Measurements from ENCODE around the gene CD1B. TPM values are rescaled to one million over a fixed set of nuclear protein-coding genes. Genes with fewer than 3 reads are reported as not detected.

CD1B gene
- total and polyA plus RNA-seq, 7 donors, result 0.12 TPM; not detected in 6

- TF ChIP-seq, protein P1, sequence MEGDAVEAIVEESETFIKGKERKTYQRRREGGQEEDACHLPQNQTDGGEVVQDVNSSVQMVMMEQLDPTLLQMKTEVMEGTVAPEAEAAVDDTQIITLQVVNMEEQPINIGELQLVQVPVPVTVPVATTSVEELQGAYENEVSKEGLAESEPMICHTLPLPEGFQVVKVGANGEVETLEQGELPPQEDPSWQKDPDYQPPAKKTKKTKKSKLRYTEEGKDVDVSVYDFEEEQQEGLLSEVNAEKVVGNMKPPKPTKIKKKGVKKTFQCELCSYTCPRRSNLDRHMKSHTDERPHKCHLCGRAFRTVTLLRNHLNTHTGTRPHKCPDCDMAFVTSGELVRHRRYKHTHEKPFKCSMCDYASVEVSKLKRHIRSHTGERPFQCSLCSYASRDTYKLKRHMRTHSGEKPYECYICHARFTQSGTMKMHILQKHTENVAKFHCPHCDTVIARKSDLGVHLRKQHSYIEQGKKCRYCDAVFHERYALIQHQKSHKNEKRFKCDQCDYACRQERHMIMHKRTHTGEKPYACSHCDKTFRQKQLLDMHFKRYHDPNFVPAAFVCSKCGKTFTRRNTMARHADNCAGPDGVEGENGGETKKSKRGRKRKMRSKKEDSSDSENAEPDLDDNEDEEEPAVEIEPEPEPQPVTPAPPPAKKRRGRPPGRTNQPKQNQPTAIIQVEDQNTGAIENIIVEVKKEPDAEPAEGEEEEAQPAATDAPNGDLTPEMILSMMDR (IDR thresholded peaks at IDR 0.05), result no peak
- TF ChIP-seq POLR2A (IDR thresholded peaks at IDR 0.05) (no peak), EP300 (IDR thresholded peaks at IDR 0.05) (no peak), POLR2AphosphoS5 (IDR thresholded peaks at IDR 0.05) (no peak)
Observed at GRCh38 chr1:158362941-158363340, 31.6 kb upstream of the CD1B start.

DNA sequence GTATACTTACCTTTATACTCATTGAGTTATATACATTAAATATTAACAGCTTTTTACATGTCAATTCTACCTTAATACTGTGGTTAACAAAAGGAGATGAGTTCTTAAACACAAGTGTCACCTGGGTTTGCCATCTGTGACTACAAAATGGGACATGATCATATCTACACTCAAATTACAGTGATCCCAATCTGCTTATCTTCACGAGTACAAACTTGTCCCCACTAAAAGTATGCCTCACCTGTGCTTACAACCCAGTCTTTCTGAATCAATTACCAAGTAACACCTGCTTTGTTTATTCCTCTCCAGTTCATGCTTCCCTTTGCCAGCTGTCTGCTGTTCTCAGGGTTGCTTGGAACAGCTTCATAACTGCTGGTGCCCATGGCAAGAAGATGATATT, 31.2 kb upstream of the CD1B start:
- Histone ChIP-seq H3K27ac (no peak overlapping the region), H3K4me3 (no peak overlapping the region), H3K9me3 (peaks cover 0 to 3% (median 0%) of the 10 kb centered on the region in 4 donors), H3K4me1 (no peaks in the 10 kb centered on the region), H3K36me3 (no peaks in the 10 kb centered on the region), H3K27me3 (no peaks in the 10 kb centered on the region)
- 19 to 43% methylated on average over 1 of the region's 1 CpG for WGBS, 2 donors
- TF ChIP-seq, protein P1 (IDR thresholded peaks at IDR 0.05), result no peak
- no peak for TF ChIP-seq EP300 (IDR thresholded peaks at IDR 0.05)
- no peak for TF ChIP-seq POLR2A (IDR thresholded peaks at IDR 0.05)
- TF ChIP-seq POLR2AphosphoS5 (IDR thresholded peaks at IDR 0.05), result no peak
- intact Hi-C loops (cut with DNase I), result no loop called here
- DNase-seq, result no peak

More at GRCh38 chr1:158362941-158363340, 31.6 kb upstream of the CD1B start:
- Histone ChIP-seq H3K36me3 (no peaks in the 10 kb centered on the region), H3K9me3 (peaks cover 0 to 3% (median 0%) of the 10 kb centered on the region in 4 donors), H3K27me3 (no peaks in the 10 kb centered on the region), H3K27ac (no peak overlapping the region), H3K4me1 (no peaks in the 10 kb centered on the region), H3K4me3 (no peak overlapping the region)
- no peak for DNase-seq
- WGBS, 2 donors, result 60 to 75% methylated on average over 1 of the region's 1 CpG
- intact Hi-C loops (cut with DNase I), result no loop called here

DNA sequence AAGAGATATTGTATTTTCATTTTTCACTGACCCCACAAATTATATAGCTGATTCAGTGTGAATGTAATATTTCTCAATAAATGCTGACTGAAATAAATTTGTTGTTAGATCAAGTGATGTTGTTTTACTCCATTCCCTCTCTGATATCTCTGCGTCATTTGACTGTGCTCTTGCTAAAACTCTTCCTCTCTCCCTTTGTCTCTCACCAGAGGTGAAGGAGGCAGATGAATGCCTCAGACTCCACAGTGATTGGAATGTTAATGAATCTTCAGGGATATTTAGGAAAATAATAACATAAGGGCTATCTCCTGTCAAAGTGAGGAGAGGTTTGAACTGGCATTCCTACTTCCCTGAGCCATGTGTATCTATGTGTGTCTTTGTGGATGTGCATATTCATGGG, 26.1 kb upstream of the CD1B start:
- WGBS, 2 donors, result 84 to 91% methylated on average over 1 of the region's 1 CpG
- Histone ChIP-seq H3K9me3 (no peaks in the 10 kb centered on the region), H3K4me1 (no peaks in the 10 kb centered on the region), H3K27me3 (no peaks in the 10 kb centered on the region), H3K4me3 (no peak overlapping the region), H3K27ac (no peak overlapping the region), H3K36me3 (no peaks in the 10 kb centered on the region)
- intact Hi-C loops (cut with DNase I), result no loop called here
- no peak for TF ChIP-seq EP300 (IDR thresholded peaks at IDR 0.05)
- no peak for TF ChIP-seq POLR2AphosphoS5 (IDR thresholded peaks at IDR 0.05)
- TF ChIP-seq, protein P1 (IDR thresholded peaks at IDR 0.05), result no peak
- no peak for TF ChIP-seq POLR2A (IDR thresholded peaks at IDR 0.05)
- DNase-seq, result no peak

DNA sequence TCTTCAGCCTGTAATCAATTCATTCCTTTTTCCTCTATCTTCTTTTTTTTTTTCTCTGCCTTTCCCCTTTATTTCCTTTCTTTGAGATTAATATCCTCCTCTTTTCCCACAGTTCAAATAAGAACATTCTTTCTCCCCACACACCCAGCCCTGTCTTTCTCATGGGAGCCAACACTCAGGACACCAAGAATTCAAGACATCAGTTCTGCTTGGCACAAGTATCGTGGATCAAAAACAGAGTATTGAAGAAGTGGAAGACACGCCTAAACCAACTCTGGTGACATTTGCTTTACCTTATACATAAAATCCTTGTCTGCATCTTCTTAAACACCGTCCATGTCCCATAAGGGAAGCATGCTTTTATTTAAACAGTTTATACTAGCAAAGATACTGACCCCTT, 25.3 kb upstream of the CD1B start:
- Histone ChIP-seq H3K4me3 (no peak overlapping the region), H3K36me3 (no peaks in the 10 kb centered on the region), H3K27ac (no peak overlapping the region), H3K4me1 (no peaks in the 10 kb centered on the region), H3K27me3 (no peaks in the 10 kb centered on the region), H3K9me3 (no peaks in the 10 kb centered on the region)
- intact Hi-C loops (cut with DNase I), result no loop called here
- WGBS, 2 donors, result 76 to 80% methylated on average over 3 of the region's 3 CpGs
- DNase-seq, result no peak
- no peak for TF ChIP-seq EP300 (IDR thresholded peaks at IDR 0.05)
- TF ChIP-seq, protein P1 (IDR thresholded peaks at IDR 0.05), result no peak
- no peak for TF ChIP-seq POLR2A (IDR thresholded peaks at IDR 0.05)

DNA sequence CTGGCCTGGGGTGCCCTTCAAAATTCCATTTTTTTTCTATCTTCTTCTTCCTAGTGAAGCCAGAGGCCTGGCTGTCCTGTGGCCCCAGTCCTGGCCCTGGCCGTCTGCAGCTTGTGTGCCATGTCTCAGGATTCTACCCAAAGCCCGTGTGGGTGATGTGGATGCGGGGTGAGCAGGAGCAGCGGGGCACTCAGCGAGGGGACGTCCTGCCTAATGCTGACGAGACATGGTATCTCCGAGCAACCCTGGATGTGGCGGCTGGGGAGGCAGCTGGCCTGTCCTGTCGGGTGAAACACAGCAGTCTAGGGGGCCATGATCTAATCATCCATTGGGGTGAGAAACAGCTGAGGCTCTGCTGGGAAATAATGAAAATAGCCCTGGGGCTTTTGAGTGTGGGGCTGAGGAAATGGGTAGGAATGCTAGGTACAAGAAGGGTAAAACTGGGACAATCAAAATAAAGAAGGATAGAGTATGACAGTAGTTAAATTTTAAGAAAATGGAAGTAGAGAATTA, 24.5 kb upstream of the CD1B start:
- Histone ChIP-seq H3K4me1 (no peaks in the 10 kb centered on the region), H3K27me3 (no peaks in the 10 kb centered on the region), H3K4me3 (no peak overlapping the region), H3K27ac (no peak overlapping the region), H3K36me3 (no peaks in the 10 kb centered on the region), H3K9me3 (no peaks in the 10 kb centered on the region)
- 87 to 89% methylated on average over 10 of the region's 10 CpGs for WGBS, 2 donors
- TF ChIP-seq POLR2AphosphoS5 (IDR thresholded peaks at IDR 0.05), result no peak
- intact Hi-C loops (cut with DNase I), result no loop called here
- no peak for DNase-seq

Data from sigmoid colon (tissue), 7 donors.